GM18868 (cell line): ENCODE measurements around the gene SEC31A.
"Not testable (repeated sequence)": the region's sequence is repeated elsewhere in the genome, so short reads cannot be mapped to it uniquely, and the experiment has no call there.

Experiments
- ATAC-seq: cut with Tn5 transposase; IDR thresholded peaks from one replicate; pipeline ENCODE4 v1.9.1; 2021; ENCODE audit warnings: mild to moderate bottlenecking, moderate library complexity; ENCODE audit not compliant: unreplicated experiment

The SEC31A gene

GRCh38 chr4:82890901-82891706, at the start of gene SEC31A:
SEC31A (minus strand) TSS chr4:82891153; CDS start chr4:82881936, 9,217 bp downstream.
- ATAC-seq, result peak; percentile 95

GRCh38 chr4:82939414-82939813, 48.5 kb upstream of the SEC31A start:
- no peak for ATAC-seq

- ATAC-seq, result no peak
These were observed 43.5 kb upstream of the SEC31A start for GRCh38 chr4:82934441-82934840.

GRCh38 chr4:82930848-82931755, 40.1 kb upstream of the SEC31A start:
- no peak for ATAC-seq

- ATAC-seq, result no peak
These were observed 30.8 kb upstream of the SEC31A start for GRCh38 chr4:82921795-82922194.

- no peak for ATAC-seq
These were observed 28.4 kb upstream of the SEC31A start for GRCh38 chr4:82919386-82919785.

- no peak for ATAC-seq
These were observed 27.1 kb upstream of the SEC31A start for GRCh38 chr4:82918091-82918490.

- ATAC-seq, result not testable (repeated sequence)
These were observed 23.0 kb upstream of the SEC31A start for GRCh38 chr4:82913968-82914367.

GRCh38 chr4:82913305-82913704, 22.4 kb upstream of the SEC31A start:
- ATAC-seq, result no peak

GRCh38 chr4:82909326-82909725, 18.4 kb upstream of the SEC31A start:
- ATAC-seq, result no peak

- ATAC-seq, result peak; percentile 43
These were observed 15.5 kb upstream of the SEC31A start for GRCh38 chr4:82906469-82906868.

- ATAC-seq, result peak; percentile 66
These were observed 14.3 kb upstream of the SEC31A start for GRCh38 chr4:82905205-82905604.

GRCh38 chr4:82903737-82904136, 12.8 kb upstream of the SEC31A start:
- ATAC-seq, result no peak

- ATAC-seq, result no peak
These were observed 10.3 kb upstream of the SEC31A start for GRCh38 chr4:82901183-82901718.

GRCh38 chr4:82900411-82901182, 9.6 kb upstream of the SEC31A start, which contains the start of gene THAP9:
THAP9 (plus strand) TSS chr4:82900735; CDS start chr4:82900803, 68 bp downstream.
- peak; percentile 86 for ATAC-seq

- peak; percentile 5 for ATAC-seq
These were observed 9.1 kb upstream of the SEC31A start for GRCh38 chr4:82900066-82900410.

- no peak for ATAC-seq
These were observed 8.6 kb upstream of the SEC31A start for GRCh38 chr4:82899374-82900065.

- ATAC-seq, result no peak
These were observed 7.6 kb upstream of the SEC31A start for GRCh38 chr4:82898322-82899243.

- ATAC-seq, result no peak
These were observed 5.8 kb upstream of the SEC31A start for GRCh38 chr4:82896755-82897154.
